ENCODE data around the gene FBXL15. TPM values are rescaled to one million over a fixed set of nuclear protein-coding genes. Genes with fewer than 3 reads are reported as not detected.
A peak's percentile ranks its signal among the peaks of the same experiment; 100 is the strongest.

The FBXL15 gene
- total and polyA plus RNA-seq, 2 of the 13 experiments (the other 11 are each of a cell fraction or from before 2014, with no cell fraction given) = 4.3 to 8.3 TPM

GRCh38 chr10:102422545-102423129 lies 2.0 kb downstream of the FBXL15 start (continued):
- TF ChIP-seq THRA (CRISPR knock-in tag; IDR thresholded peaks at IDR 0.05; ENCODE audit: borderline replicate concordance) (peak; percentile 87; the same call in 1 of the 2 replicates), ARNT2 (CRISPR knock-in tag; IDR thresholded peaks at IDR 0.05; ENCODE audit: low read depth) (peak; percentile 88), FOXK1 (CRISPR knock-in tag; IDR thresholded peaks at IDR 0.05; ENCODE audit: borderline replicate concordance, low read depth) (peak; percentile 62; the same call in 1 of the 2 replicates), ZNF749 (CRISPR knock-in tag; IDR thresholded peaks at IDR 0.05; ENCODE audit: borderline replicate concordance) (peak; percentile 86; the same call in 1 of the 2 replicates), NR2F1 (CRISPR knock-in tag; IDR thresholded peaks at IDR 0.05) (no peak), JUNB (CRISPR knock-in tag; IDR thresholded peaks at IDR 0.05; ENCODE audit: borderline replicate concordance) (no peak), ZNF343 (CRISPR knock-in tag; IDR thresholded peaks at IDR 0.05) (peak; percentile 93), SMAD1 (CRISPR knock-in tag; IDR thresholded peaks at IDR 0.05; ENCODE audit: borderline replicate concordance, low read depth) (peak; percentile 85; the same call in 1 of the 2 replicates), ZNF121 (CRISPR knock-in tag; IDR thresholded peaks at IDR 0.05) (peak; percentile 91), ZBTB4 (CRISPR knock-in tag; IDR thresholded peaks at IDR 0.05; ENCODE audit: borderline replicate concordance) (peak; percentile 72; the same call in 1 of the 2 replicates), EZH2 (conservative IDR thresholded peaks at IDR 0.05; ENCODE audit: low read depth, low read length) (no peak), BRD4 (CRISPR knock-in tag; IDR thresholded peaks at IDR 0.05) (peak; percentile 89)
- TF ChIP-seq, protein P1, sequence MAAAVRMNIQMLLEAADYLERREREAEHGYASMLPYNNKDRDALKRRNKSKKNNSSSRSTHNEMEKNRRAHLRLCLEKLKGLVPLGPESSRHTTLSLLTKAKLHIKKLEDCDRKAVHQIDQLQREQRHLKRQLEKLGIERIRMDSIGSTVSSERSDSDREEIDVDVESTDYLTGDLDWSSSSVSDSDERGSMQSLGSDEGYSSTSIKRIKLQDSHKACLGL (CRISPR knock-in tag; IDR thresholded peaks at IDR 0.05) = peak; percentile 54; the same call in 1 of the 2 replicates
- TF ChIP-seq, protein P2, sequence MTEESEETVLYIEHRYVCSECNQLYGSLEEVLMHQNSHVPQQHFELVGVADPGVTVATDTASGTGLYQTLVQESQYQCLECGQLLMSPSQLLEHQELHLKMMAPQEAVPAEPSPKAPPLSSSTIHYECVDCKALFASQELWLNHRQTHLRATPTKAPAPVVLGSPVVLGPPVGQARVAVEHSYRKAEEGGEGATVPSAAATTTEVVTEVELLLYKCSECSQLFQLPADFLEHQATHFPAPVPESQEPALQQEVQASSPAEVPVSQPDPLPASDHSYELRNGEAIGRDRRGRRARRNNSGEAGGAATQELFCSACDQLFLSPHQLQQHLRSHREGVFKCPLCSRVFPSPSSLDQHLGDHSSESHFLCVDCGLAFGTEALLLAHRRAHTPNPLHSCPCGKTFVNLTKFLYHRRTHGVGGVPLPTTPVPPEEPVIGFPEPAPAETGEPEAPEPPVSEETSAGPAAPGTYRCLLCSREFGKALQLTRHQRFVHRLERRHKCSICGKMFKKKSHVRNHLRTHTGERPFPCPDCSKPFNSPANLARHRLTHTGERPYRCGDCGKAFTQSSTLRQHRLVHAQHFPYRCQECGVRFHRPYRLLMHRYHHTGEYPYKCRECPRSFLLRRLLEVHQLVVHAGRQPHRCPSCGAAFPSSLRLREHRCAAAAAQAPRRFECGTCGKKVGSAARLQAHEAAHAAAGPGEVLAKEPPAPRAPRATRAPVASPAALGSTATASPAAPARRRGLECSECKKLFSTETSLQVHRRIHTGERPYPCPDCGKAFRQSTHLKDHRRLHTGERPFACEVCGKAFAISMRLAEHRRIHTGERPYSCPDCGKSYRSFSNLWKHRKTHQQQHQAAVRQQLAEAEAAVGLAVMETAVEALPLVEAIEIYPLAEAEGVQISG (CRISPR knock-in tag; IDR thresholded peaks at IDR 0.05) = peak; percentile 98
- TF ChIP-seq, protein P3, sequence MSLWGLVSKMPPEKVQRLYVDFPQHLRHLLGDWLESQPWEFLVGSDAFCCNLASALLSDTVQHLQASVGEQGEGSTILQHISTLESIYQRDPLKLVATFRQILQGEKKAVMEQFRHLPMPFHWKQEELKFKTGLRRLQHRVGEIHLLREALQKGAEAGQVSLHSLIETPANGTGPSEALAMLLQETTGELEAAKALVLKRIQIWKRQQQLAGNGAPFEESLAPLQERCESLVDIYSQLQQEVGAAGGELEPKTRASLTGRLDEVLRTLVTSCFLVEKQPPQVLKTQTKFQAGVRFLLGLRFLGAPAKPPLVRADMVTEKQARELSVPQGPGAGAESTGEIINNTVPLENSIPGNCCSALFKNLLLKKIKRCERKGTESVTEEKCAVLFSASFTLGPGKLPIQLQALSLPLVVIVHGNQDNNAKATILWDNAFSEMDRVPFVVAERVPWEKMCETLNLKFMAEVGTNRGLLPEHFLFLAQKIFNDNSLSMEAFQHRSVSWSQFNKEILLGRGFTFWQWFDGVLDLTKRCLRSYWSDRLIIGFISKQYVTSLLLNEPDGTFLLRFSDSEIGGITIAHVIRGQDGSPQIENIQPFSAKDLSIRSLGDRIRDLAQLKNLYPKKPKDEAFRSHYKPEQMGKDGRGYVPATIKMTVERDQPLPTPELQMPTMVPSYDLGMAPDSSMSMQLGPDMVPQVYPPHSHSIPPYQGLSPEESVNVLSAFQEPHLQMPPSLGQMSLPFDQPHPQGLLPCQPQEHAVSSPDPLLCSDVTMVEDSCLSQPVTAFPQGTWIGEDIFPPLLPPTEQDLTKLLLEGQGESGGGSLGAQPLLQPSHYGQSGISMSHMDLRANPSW (CRISPR knock-in tag; IDR thresholded peaks at IDR 0.05; ENCODE audit: borderline replicate concordance) = no peak

All from HepG2 (cell line).